HG02943 (cell line): Measurements from ENCODE around the gene TRAF2.

Experiments used
- ATAC-seq: cut with Tn5 transposase; IDR thresholded peaks from one replicate; pipeline ENCODE4 v1.9.1; 2021; ENCODE audit warnings: mild to moderate bottlenecking, low read depth, moderate library complexity; ENCODE audit not compliant: unreplicated experiment

The TRAF2 gene

GRCh38 chr9:136972335-136972734 lies 86.0 kb downstream of the TRAF2 start:
- ATAC-seq: no peak

GRCh38 chr9:136972743-136973142 lies 86.4 kb downstream of the TRAF2 start:
- no peak for ATAC-seq

DNA sequence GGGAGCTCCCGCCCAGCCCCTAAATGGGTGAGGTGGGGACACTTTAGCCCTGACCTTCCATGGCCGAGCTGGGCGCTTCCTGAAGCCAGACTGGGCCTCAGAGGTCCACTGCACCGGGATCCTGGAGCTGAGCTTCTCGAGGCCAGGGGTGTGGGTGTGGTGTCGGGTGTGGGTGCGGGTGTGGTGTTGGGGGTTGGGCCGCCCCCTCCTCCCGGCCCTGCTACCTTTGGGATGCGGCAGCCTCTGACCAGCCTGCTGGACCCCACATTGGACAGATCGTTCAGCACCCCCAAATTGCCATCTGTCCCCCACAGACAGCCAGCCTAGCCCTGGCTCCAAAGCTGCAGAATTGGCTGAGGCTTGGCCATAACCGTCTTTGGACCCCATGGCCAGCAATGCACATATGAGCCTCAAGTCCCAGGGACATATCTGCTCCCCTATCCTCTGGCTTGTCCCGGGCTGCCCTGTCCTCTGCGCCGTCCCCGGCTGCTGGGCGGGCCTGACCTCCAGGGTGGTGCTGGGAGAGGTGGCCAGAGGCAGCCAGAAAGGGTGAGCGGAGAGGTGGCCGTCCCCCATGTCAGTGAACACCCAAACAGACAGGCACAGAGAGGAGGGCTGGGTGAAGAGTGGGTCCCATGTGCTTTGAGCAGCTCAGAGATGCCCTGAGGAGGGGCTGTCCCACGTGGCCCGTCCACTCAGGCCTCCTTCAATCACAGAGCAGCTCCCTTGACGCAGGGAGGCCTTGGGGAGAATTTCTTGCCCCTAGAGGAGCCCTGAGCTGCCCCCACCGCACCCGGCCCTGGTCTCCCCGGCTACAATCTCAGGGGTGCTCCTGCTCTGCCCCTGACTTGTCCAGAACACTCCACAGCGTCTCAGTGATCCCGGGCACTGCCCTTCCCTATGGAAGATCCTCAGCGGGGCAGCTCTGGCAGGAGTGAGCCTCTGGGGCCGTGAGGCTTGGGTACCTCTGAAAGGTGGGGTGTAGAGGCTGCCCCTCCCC lies 87.6 kb downstream of the TRAF2 start:
- ATAC-seq: no peak

DNA sequence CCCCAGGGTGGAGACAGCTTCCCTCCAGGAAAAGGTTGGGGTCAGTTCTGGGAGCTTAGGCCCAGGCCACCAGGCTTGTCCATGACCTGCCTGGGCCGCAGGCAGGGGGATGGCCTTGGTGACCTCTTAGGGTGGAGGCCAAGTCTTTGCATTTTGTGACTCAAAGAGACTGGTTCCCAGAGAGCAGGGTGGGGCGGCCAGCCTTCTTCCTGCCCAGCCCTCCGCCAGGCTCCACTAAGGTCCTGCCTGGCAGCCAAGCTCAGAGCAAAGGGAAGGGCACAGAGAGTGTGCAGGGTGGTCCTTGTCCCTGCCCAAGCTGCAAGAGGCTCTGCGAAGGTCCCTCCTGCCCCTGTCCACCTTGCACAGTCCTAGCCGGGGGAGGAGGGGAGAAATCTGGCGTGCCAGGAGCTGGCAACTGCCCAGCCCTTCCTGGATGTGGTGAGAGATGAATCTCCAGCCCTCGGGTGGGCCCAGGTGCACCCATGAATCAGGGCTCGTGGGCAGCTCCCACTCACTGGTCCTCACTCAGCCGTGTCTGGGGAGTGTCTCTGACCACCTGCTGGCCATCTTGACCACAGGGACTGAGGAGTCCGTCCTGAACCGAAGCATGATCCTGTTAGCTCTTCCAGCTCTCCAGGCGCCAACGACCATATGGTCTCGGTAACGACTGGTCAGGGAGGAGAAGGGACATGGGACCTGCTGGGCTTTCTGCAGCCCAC lies 88.7 kb downstream of the TRAF2 start:
- no peak for ATAC-seq

DNA sequence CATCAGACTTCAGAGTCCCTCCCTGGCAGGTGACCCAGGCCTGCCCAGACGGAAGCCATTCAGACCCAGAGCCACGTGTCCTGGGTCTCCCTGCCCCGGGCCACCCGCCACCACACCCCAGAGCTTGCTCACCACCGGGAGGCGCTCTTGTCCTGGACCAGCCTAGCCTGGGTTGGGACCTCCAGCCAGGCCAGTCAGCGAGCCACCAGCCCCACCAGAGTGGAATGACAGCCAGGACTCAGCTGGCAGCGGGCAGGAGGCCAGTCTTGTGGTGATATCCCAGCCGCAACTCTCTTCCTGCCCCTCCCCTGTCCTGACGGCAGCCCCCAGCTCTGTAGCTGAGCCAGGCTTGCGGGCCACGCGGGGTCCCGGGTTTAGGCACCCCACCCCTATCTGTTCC lies 89.3 kb downstream of the TRAF2 start:
- ATAC-seq: no peak
